Measurements from ENCODE around the gene ME1. TPM values are rescaled to one million over a fixed set of nuclear protein-coding genes. Genes with fewer than 3 reads are reported as not detected.

Gene ME1
- total and polyA plus RNA-seq, 2 of the 13 experiments (the other 11 are each of a cell fraction or from before 2014, with no cell fraction given), result not detected

DNA sequence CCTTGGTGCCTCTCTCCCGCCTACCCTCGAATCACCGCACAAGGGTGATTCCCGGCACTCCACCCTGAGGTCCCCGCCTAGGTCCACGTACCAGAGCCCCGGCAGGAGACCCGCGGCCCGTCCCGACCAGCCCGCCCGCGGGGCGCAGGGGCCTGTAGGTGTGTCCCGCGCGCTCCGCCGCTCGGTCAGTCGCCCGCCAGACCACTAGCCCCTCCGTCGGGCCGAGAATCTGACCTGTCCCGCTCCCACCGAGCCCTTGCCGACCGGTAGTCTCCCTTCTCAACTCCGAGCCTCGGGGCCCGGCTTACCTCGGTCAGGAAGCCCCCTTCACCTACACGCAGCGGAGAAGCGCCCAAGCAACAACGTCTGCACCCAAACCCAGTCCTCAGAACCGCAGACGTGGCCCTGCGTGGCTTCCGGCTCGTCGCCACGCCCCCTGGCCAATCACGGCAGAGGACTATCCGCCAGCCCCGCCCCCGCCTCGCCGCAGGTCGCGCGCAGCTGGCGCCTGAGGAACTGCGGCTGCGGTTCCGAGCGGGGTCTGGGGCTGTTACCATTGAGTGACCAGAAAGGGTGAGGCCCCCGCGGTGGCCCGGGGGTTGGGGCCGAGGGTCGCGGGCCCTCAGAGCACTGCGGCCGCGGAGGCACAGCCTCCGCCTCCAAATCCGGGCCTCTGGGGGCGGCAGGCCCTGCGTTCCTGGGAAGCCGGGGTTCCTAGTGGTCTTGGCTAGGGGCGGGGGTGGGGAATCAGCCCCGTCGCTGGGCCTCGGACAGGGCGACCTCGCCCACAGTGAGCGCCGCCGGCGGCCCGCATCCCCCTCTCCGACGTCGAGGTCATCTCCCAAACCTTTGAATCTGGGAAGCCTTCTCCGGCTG, 237.7 kb downstream of the ME1 start, which contains the start of the genes PGM3 and RWDD2A (continued):
- no peak for TF ChIP-seq SRSF4 (IDR thresholded peaks at IDR 0.05; ENCODE audit: low read depth, low read length, poor library complexity, severe bottlenecking)
- no peak for TF ChIP-seq RFXANK (CRISPR knock-in tag; IDR thresholded peaks at IDR 0.05)
- TF ChIP-seq XRCC5 (optimal IDR thresholded peaks at IDR 0.05; ENCODE audit: low read length), result no peak
- no peak for TF ChIP-seq MTF1 (CRISPR knock-in tag; IDR thresholded peaks at IDR 0.05)
- TF ChIP-seq ZNF703 (CRISPR knock-in tag; IDR thresholded peaks at IDR 0.05; ENCODE audit: borderline replicate concordance), result no peak
- TF ChIP-seq, protein P1, sequence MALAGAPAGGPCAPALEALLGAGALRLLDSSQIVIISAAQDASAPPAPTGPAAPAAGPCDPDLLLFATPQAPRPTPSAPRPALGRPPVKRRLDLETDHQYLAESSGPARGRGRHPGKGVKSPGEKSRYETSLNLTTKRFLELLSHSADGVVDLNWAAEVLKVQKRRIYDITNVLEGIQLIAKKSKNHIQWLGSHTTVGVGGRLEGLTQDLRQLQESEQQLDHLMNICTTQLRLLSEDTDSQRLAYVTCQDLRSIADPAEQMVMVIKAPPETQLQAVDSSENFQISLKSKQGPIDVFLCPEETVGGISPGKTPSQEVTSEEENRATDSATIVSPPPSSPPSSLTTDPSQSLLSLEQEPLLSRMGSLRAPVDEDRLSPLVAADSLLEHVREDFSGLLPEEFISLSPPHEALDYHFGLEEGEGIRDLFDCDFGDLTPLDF (CRISPR knock-in tag; IDR thresholded peaks at IDR 0.05), result peak; percentile 45
- 0 out of 2 replicates have a peak, but pooled peaks have one; percentile 11 for TF ChIP-seq SIX1 (CRISPR knock-in tag; IDR thresholded peaks at IDR 0.05; ENCODE audit: borderline replicate concordance)
- no peak for TF ChIP-seq NFIC (IDR thresholded peaks at IDR 0.05; ENCODE audit: low read length)
- TF ChIP-seq ZNF687 (CRISPR knock-in tag; IDR thresholded peaks at IDR 0.05), result peak; percentile 78
- TF ChIP-seq MLLT10 (CRISPR knock-in tag; IDR thresholded peaks at IDR 0.05), result no peak
- TF ChIP-seq TCF12 (IDR thresholded peaks at IDR 0.05), result no peak
- no peak for TF ChIP-seq TCF12 (CRISPR knock-in tag; IDR thresholded peaks at IDR 0.05)
- peak; percentile 70; the same call in 1 of the 2 replicates for TF ChIP-seq KLF9 (CRISPR knock-in tag; IDR thresholded peaks at IDR 0.05; ENCODE audit: low read depth)
- 0 out of 2 replicates have a peak, but pooled peaks have one; percentile 15 for TF ChIP-seq GATAD2A (CRISPR knock-in tag; IDR thresholded peaks at IDR 0.05)
- no peak for TF ChIP-seq ZFP82 (CRISPR knock-in tag; IDR thresholded peaks at IDR 0.05; ENCODE audit: borderline replicate concordance)
- peak; percentile 58; the same call in 1 of the 2 replicates for TF ChIP-seq TBX2 (CRISPR knock-in tag; IDR thresholded peaks at IDR 0.05; ENCODE audit: borderline replicate concordance)
- TF ChIP-seq ZNF556 (CRISPR knock-in tag; IDR thresholded peaks at IDR 0.05; ENCODE audit: borderline replicate concordance), result no peak
- TF ChIP-seq ZNF513 (CRISPR knock-in tag; conservative IDR thresholded peaks at IDR 0.05), result no peak
- 0 out of 2 replicates have a peak, but pooled peaks have one; percentile 28 for TF ChIP-seq NFKBIZ (CRISPR knock-in tag; IDR thresholded peaks at IDR 0.05)
- TF ChIP-seq, protein P2, sequence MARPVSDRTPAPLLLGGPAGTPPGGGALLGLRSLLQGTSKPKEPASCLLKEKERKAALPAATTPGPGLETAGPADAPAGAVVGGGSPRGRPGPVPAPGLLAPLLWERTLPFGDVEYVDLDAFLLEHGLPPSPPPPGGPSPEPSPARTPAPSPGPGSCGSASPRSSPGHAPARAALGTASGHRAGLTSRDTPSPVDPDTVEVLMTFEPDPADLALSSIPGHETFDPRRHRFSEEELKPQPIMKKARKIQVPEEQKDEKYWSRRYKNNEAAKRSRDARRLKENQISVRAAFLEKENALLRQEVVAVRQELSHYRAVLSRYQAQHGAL (CRISPR knock-in tag; IDR thresholded peaks at IDR 0.05; ENCODE audit: not compliant biosample characterization), result no peak
- TF ChIP-seq ZNF891 (CRISPR knock-in tag; IDR thresholded peaks at IDR 0.05), result peak; percentile 57; the same call in 1 of the 2 replicates
- no peak for TF ChIP-seq ZNF672 (CRISPR knock-in tag; IDR thresholded peaks at IDR 0.05)
